Cardiac muscle cell (in vitro differentiated cells and primary cell): ENCODE measurements around the gene GUCY1B1. TPM values are rescaled to one million over a fixed set of nuclear protein-coding genes. Genes with fewer than 3 reads are reported as not detected.
A peak's percentile ranks its signal among the peaks of the same experiment; 100 is the strongest.

Experiments
- DNase-seq, 2 donors: peaks; one replicate each; pipeline versions ENCODE4 v3.0.0 to v3.0.0-alpha.2; 2010 to 2017; ENCODE audit warnings: low read depth in 1 of 2, low spot score in 1 of 2
- H3K27ac ChIP-seq: fragments of 200-600 bp; sonication (generic); 2 replicates; pipeline ENCODE4 v1.5.1; 2016
- H3K27me3 ChIP-seq: fragments of 200-600 bp; sonication (generic); 2 replicates; pipeline ENCODE4 v1.6.0; 2016; ENCODE audit warnings: control low read depth
- H3K36me3 ChIP-seq: fragments of 200-600 bp; sonication (generic); 2 replicates; pipeline ENCODE4 v1.5.1; 2016; ENCODE audit warnings: control low read depth
- H3K4me1 ChIP-seq: fragments of 200-600 bp; sonication (generic); 2 replicates; pipeline ENCODE4 v1.8.1; 2017; ENCODE audit warnings: low read depth, mild to moderate bottlenecking, mixed run types
- H3K4me3 ChIP-seq: fragments of 200-600 bp; sonication (generic); 2 replicates; pipeline ENCODE4 v1.5.1; 2016; ENCODE audit warnings: mild to moderate bottlenecking
- H3K9me3 ChIP-seq: fragments of 200-600 bp; sonication (generic); 2 replicates; pipeline ENCODE4 v1.5.1; 2017; ENCODE audit warnings: low read depth, mild to moderate bottlenecking, control low read depth
- CTCF ChIP-seq: IDR thresholded peaks from 2 replicates; pipeline ENCODE4 v1.5.1; 2012; ENCODE audit warnings: low read depth, mild to moderate bottlenecking, low read length
- polyA plus RNA-seq: library from polyadenylated mRNA; unstranded; fragments of >200 nt; fragmentation: Nextera tagmentation; extraction: Ambion mirVana; gene quantifications from 2 replicates; pipeline ENCODE4 v1.2.1, GENCODE V29; 2016
- total RNA-seq: library from RNA; depleted of rRNA; stranded (reverse); fragments of >200 nt; gene quantifications from 2 replicates; pipeline ENCODE4 v1.2.3, GENCODE V29; 2016

The GUCY1B1 gene
- total and polyA plus RNA-seq, 2 experiments from 2014 or later, result 19.1 to 26.6 TPM

GRCh38 chr4:155768370-155768769, 9.5 kb downstream of the GUCY1B1 start:
- Histone ChIP-seq H3K27ac (no peak overlapping the region), H3K9me3 (no peaks in the 10 kb centered on the region)
- DNase-seq, result no peak

GRCh38 chr4:155769090-155769489, 10.3 kb downstream of the GUCY1B1 start:
- Histone ChIP-seq H3K4me1 (peaks cover 12% of the 10 kb centered on the region), H3K9me3 (no peaks in the 10 kb centered on the region), H3K27ac (no peak overlapping the region), H3K27me3 (no peaks in the 10 kb centered on the region), H3K36me3 (no peaks in the 10 kb centered on the region), H3K4me3 (no peak overlapping the region)
- DNase-seq, result no peak
- TF ChIP-seq CTCF, result no peak

More at GRCh38 chr4:155768370-155768769, 9.5 kb downstream of the GUCY1B1 start:
- no peak overlapping the region for H3K4me3 ChIP-seq
- no peak for TF ChIP-seq CTCF
- no peaks in the 10 kb centered on the region for H3K27me3 ChIP-seq
- no peaks in the 10 kb centered on the region for H3K36me3 ChIP-seq
- H3K4me1 ChIP-seq, result peaks cover 5% of the 10 kb centered on the region

GRCh38 chr4:155772459-155773195, 13.8 kb downstream of the GUCY1B1 start:
- peaks cover 15% of the 10 kb centered on the region for H3K4me1 ChIP-seq
- DNase-seq, result peak in 1 of 2 donors; percentile 19
- H3K9me3 ChIP-seq, result no peaks in the 10 kb centered on the region
- peak overlapping the region; percentile 72 for H3K27ac ChIP-seq
- H3K4me3 ChIP-seq, result no peak overlapping the region
- H3K36me3 ChIP-seq, result peaks cover 2% of the 10 kb centered on the region
- no peak for TF ChIP-seq CTCF
- no peaks in the 10 kb centered on the region for H3K27me3 ChIP-seq

GRCh38 chr4:155773196-155773800, 14.5 kb downstream of the GUCY1B1 start:
- Histone ChIP-seq H3K36me3 (peaks cover 2% of the 10 kb centered on the region), H3K27me3 (no peaks in the 10 kb centered on the region), H3K4me1 (peaks cover 19% of the 10 kb centered on the region), H3K4me3 (no peak overlapping the region), H3K27ac (peak overlapping the region; percentile 72), H3K9me3 (no peaks in the 10 kb centered on the region)
- no peak for DNase-seq
- no peak for TF ChIP-seq CTCF

- Histone ChIP-seq H3K4me3 (no peak overlapping the region), H3K27ac (no peak overlapping the region), H3K27me3 (no peaks in the 10 kb centered on the region), H3K36me3 (peaks cover 2% of the 10 kb centered on the region), H3K4me1 (peaks cover 20% of the 10 kb centered on the region), H3K9me3 (no peaks in the 10 kb centered on the region)
- TF ChIP-seq CTCF, result no peak
- DNase-seq, result no peak
Measured at GRCh38 chr4:155774033-155774432, 15.2 kb downstream of the GUCY1B1 start.
